HepG2 (cell line): ENCODE data around the gene MRPS17. TPM values are rescaled to one million over a fixed set of nuclear protein-coding genes. Genes with fewer than 3 reads are reported as not detected.
A peak's percentile ranks its signal among the peaks of the same experiment; 100 is the strongest.

Experiments used
- ASH2L ChIP-seq: fragments of 300-600, 200-600 bp; sonication (generic); IDR thresholded peaks from 2 replicates; pipeline ENCODE4 v1.7.0; 2017; ENCODE audit warnings: low read depth, mild to moderate bottlenecking, moderate library complexity, mixed read lengths, low read length; ENCODE audit not compliant: insufficient read length
- CENPX ChIP-seq: sonication (generic); formaldehyde crosslinking; IDR thresholded peaks from 2 replicates; pipeline ENCODE4 v1.9.0; 2021; ENCODE audit warnings: mild to moderate bottlenecking, missing genetic modification reagents, moderate library complexity
- HBP1 ChIP-seq: IDR thresholded peaks from 2 replicates; pipeline ENCODE4 v1.6.1; 2016; ENCODE audit warnings: low read depth, control low read depth
- PPARG ChIP-seq: conservative IDR thresholded peaks from 2 replicates; pipeline ENCODE4 v1.6.1; 2016; ENCODE audit warnings: missing biosample characterization, missing genetic modification reagents
- SOX6 ChIP-seq, 2 experiments: fragments of 450-650 bp in 1 of 2; sonication (generic) in 1 of 2; formaldehyde crosslinking in 1 of 2; IDR thresholded peaks; 2 replicates each; pipeline versions ENCODE4 v1.4.0 to v1.6.1; 2017 to 2020; ENCODE audit warnings: antibody characterized with exemption in 1 of 2, mild to moderate bottlenecking in 1 of 2, missing genetic modification reagents in 1 of 2
- TOE1 ChIP-seq: sonication (generic); formaldehyde crosslinking; IDR thresholded peaks from 2 replicates; pipeline ENCODE4 v1.4.0; 2020; ENCODE audit warnings: mild to moderate bottlenecking, missing genetic modification reagents
- TRIM24 ChIP-seq: sonication (generic); formaldehyde crosslinking; IDR thresholded peaks from 2 replicates; pipeline ENCODE4 v1.8.0; 2022; ENCODE audit warnings: mild to moderate bottlenecking, missing genetic modification reagents
- ZBTB42 ChIP-seq: sonication (generic); formaldehyde crosslinking; IDR thresholded peaks from 2 replicates; pipeline ENCODE4 v1.5.0; 2020; ENCODE audit warnings: mild to moderate bottlenecking, missing genetic modification reagents
- ZKSCAN1 ChIP-seq: fragments of 150-350 bp; IDR thresholded peaks from 2 replicates; pipeline ENCODE4 v1.6.1; 2014; ENCODE audit warnings: low read length
- ZNF362 ChIP-seq: sonication (generic); formaldehyde crosslinking; IDR thresholded peaks from 2 replicates; pipeline ENCODE4 v1.4.0; 2020; ENCODE audit warnings: missing genetic modification reagents, mild to moderate bottlenecking, borderline replicate concordance
- ZNF564 ChIP-seq: sonication (generic); formaldehyde crosslinking; IDR thresholded peaks from 2 replicates; pipeline ENCODE4 v1.8.1; 2023; ENCODE audit warnings: mild to moderate bottlenecking, missing genetic modification reagents
- ZSCAN30 ChIP-seq: sonication (generic); formaldehyde crosslinking; IDR thresholded peaks from 2 replicates; pipeline ENCODE4 v1.5.0; 2020; ENCODE audit warnings: mild to moderate bottlenecking, missing genetic modification reagents
- polyA plus RNA-seq, 8 experiments: library from polyadenylated mRNA; depleted of rRNA in 3 of 8; stranded (reverse) in 7 of 8; unstranded in 1 of 8; fragments of >200 nt; fragmentation: Illumina TruSeq in 4 of 8; extraction: Trizol in 4 of 8; gene quantifications; 2 replicates each; pipeline versions ENCODE4 v1.2.1 to v1.2.3, GENCODE V29; 2011 to 2016; ENCODE audit warnings: low read depth in 4 of 8, missing spikeins in 1 of 8, mixed read lengths in 1 of 8; ENCODE audit not compliant: insufficient read depth in 1 of 8
- total RNA-seq, 5 experiments: library from RNA; depleted of rRNA; stranded (reverse); fragments of >200 nt; fragmentation: Illumina TruSeq; extraction: Trizol; gene quantifications; 2 replicates each; pipeline ENCODE4 v1.2.3, GENCODE V29; 2016; ENCODE audit warnings: low read depth in 1 of 5
- TF ChIP-seq, protein P1 (sequence below): sonication (generic); formaldehyde crosslinking; IDR thresholded peaks from 2 replicates; pipeline ENCODE4 v1.5.0; 2020; ENCODE audit warnings: mild to moderate bottlenecking, missing genetic modification reagents, borderline replicate concordance
- TF ChIP-seq, protein P2 (sequence below): fragments of 450-650 bp; IDR thresholded peaks from 2 replicates; pipeline ENCODE4 v1.6.1; 2016
- TF ChIP-seq, protein P3 (sequence below): sonication (generic); formaldehyde crosslinking; IDR thresholded peaks from 2 replicates; pipeline ENCODE4 v1.8.0; 2022; ENCODE audit warnings: mild to moderate bottlenecking, missing genetic modification reagents, moderate library complexity
- TF ChIP-seq, protein P4 (sequence below): sonication (generic); formaldehyde crosslinking; IDR thresholded peaks from 2 replicates; pipeline ENCODE4 v1.5.0; 2020; ENCODE audit warnings: missing genetic modification reagents
- TF ChIP-seq, protein P5 (sequence below): sonication (generic); formaldehyde crosslinking; IDR thresholded peaks from 2 replicates; pipeline ENCODE4 v1.8.1; 2023; ENCODE audit warnings: missing genetic modification reagents, inconsistent platforms, borderline replicate concordance

The MRPS17 gene
- total and polyA plus RNA-seq, 2 of the 13 experiments (the other 11 are each of a cell fraction or from before 2014, with no cell fraction given), result 14.9 to 31.3 TPM

DNA sequence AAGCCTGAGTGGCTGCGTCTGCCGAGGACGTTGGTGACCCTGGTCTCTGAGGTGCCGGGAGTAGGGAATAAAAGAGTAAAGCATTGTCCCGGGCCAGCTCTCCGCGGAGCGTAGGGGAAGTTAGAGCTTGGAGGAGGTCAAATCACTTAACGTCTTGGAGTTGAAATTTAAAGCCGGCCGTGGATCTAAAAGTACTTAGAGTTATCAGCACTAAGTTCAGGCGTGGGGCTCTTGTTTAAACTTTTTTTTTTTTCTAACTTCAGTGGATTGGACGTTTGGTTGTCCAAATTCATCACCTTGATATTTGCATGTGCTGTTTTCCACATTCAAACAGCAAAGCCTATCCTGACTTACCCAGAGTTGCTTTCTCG is 13.4 kb downstream of the MRPS17 start (continued):
- TF ChIP-seq, protein P1, sequence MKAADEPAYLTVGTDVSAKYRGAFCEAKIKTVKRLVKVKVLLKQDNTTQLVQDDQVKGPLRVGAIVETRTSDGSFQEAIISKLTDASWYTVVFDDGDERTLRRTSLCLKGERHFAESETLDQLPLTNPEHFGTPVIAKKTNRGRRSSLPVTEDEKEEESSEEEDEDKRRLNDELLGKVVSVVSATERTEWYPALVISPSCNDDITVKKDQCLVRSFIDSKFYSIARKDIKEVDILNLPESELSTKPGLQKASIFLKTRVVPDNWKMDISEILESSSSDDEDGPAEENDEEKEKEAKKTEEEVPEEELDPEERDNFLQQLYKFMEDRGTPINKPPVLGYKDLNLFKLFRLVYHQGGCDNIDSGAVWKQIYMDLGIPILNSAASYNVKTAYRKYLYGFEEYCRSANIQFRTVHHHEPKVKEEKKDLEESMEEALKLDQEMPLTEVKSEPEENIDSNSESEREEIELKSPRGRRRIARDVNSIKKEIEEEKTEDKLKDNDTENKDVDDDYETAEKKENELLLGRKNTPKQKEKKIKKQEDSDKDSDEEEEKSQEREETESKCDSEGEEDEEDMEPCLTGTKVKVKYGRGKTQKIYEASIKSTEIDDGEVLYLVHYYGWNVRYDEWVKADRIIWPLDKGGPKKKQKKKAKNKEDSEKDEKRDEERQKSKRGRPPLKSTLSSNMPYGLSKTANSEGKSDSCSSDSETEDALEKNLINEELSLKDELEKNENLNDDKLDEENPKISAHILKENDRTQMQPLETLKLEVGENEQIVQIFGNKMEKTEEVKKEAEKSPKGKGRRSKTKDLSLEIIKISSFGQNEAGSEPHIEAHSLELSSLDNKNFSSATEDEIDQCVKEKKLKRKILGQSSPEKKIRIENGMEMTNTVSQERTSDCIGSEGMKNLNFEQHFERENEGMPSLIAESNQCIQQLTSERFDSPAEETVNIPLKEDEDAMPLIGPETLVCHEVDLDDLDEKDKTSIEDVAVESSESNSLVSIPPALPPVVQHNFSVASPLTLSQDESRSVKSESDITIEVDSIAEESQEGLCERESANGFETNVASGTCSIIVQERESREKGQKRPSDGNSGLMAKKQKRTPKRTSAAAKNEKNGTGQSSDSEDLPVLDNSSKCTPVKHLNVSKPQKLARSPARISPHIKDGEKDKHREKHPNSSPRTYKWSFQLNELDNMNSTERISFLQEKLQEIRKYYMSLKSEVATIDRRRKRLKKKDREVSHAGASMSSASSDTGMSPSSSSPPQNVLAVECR, result 0 out of 2 replicates have a peak, but pooled peaks have one; percentile 5
- TF ChIP-seq HBP1 (CRISPR knock-in tag) (no peak), ZNF564 (no peak), TOE1 (CRISPR knock-in tag) (no peak), CENPX (CRISPR knock-in tag) (no peak), ZSCAN30 (CRISPR knock-in tag) (no peak), TRIM24 (CRISPR knock-in tag) (no peak), ZKSCAN1 (0 out of 2 replicates have a peak, but pooled peaks have one; percentile 7), ZNF362 (CRISPR knock-in tag) (no peak), SOX6 (IDR thresholded peaks at IDR 0.05) (no peak), SOX6 (CRISPR knock-in tag; IDR thresholded peaks at IDR 0.05) (0 out of 2 replicates have a peak, but pooled peaks have one; percentile 8), ZBTB42 (0 out of 2 replicates have a peak, but pooled peaks have one; percentile 68), PPARG (CRISPR knock-in tag) (no peak), ASH2L (peak; percentile 60)
- TF ChIP-seq, protein P2, sequence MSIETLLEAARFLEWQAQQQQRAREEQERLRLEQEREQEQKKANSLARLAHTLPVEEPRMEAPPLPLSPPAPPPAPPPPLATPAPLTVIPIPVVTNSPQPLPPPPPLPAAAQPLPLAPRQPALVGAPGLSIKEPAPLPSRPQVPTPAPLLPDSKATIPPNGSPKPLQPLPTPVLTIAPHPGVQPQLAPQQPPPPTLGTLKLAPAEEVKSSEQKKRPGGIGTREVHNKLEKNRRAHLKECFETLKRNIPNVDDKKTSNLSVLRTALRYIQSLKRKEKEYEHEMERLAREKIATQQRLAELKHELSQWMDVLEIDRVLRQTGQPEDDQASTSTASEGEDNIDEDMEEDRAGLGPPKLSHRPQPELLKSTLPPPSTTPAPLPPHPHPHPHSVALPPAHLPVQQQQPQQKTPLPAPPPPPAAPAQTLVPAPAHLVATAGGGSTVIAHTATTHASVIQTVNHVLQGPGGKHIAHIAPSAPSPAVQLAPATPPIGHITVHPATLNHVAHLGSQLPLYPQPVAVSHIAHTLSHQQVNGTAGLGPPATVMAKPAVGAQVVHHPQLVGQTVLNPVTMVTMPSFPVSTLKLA, result no peak
- TF ChIP-seq, protein P3, sequence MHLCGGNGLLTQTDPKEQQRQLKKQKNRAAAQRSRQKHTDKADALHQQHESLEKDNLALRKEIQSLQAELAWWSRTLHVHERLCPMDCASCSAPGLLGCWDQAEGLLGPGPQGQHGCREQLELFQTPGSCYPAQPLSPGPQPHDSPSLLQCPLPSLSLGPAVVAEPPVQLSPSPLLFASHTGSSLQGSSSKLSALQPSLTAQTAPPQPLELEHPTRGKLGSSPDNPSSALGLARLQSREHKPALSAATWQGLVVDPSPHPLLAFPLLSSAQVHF, result no peak
- TF ChIP-seq, protein P4, sequence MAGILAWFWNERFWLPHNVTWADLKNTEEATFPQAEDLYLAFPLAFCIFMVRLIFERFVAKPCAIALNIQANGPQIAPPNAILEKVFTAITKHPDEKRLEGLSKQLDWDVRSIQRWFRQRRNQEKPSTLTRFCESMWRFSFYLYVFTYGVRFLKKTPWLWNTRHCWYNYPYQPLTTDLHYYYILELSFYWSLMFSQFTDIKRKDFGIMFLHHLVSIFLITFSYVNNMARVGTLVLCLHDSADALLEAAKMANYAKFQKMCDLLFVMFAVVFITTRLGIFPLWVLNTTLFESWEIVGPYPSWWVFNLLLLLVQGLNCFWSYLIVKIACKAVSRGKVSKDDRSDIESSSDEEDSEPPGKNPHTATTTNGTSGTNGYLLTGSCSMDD (CRISPR knock-in tag), result no peak
- TF ChIP-seq, protein P5, sequence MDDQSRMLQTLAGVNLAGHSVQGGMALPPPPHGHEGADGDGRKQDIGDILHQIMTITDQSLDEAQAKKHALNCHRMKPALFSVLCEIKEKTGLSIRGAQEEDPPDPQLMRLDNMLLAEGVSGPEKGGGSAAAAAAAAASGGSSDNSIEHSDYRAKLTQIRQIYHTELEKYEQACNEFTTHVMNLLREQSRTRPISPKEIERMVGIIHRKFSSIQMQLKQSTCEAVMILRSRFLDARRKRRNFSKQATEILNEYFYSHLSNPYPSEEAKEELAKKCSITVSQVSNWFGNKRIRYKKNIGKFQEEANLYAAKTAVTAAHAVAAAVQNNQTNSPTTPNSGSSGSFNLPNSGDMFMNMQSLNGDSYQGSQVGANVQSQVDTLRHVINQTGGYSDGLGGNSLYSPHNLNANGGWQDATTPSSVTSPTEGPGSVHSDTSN (CRISPR knock-in tag), result no peak
